HepG2 (cell line): ENCODE measurements around the gene MEPCE.

Experiments used
- POLR2A ChIP-seq, 2 experiments: IDR thresholded peaks; 2 replicates each; pipeline ENCODE4 v1.6.1; 2011; ENCODE audit warnings: low read depth in 2 of 2, low read length in 2 of 2, mild to moderate bottlenecking in 1 of 2, moderate library complexity in 1 of 2; ENCODE audit not compliant: insufficient read depth in 1 of 2
- ZNF44 ChIP-seq: sonication (generic); formaldehyde crosslinking; IDR thresholded peaks from 2 replicates; pipeline ENCODE4 v1.5.1; 2020; ENCODE audit warnings: mild to moderate bottlenecking, missing genetic modification reagents

GRCh38 chr7:100483090-100483721 is 53.6 kb downstream of the MEPCE start:
- TF ChIP-seq ZNF44 (CRISPR knock-in tag): no peak
- no peak for TF ChIP-seq POLR2A (IDR thresholded peaks at IDR 0.05; ENCODE audit: insufficient read depth in 1 of 2, low read depth in 2 of 2, low read length in 2 of 2)
